Measurements from ENCODE around the gene APELA.

DNA sequence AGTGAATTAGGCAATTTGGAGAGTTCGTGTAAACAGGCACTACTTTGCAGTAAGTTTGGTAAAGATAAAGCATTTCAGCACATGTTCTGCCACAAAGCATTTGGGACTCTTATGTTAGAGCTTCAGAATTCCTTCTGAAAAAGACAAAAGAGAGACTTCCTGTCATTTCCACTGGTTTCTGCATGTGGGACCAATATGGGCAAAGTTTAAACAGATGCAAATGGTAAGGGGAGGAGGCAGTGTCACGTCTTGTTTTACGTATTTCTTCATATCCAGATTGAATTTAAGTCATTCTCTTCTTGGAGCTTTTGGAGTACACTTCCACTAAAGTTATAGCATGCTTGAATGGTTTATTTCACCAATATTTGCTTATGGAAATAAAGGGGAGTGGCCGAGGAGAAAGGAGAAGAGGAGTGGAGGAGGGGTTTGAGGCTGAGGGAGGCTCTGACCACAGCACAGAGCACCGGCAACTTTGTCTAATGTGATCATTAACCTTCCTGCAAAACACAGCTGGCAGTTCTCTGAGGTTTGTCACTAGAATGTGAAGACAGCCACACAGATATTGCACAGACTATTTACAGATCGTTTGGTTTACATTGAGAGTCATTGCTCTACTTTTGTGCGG is at the start of gene APELA:
- no peak for TF ChIP-seq CTCF (IDR thresholded peaks at IDR 0.05; ENCODE audit: low read length)
- TF ChIP-seq EZH2 (IDR thresholded peaks at IDR 0.05; ENCODE audit: borderline replicate concordance, low read length), result no peak

All from OCI-LY1 (cell line).